OCI-LY7 (cell line): Measurements from ENCODE around the gene IMPA2.

Experiments used
- EZH2phosphoT487 ChIP-seq: fragments of 200-600 bp; sonication (generic); IDR thresholded peaks from 2 replicates; pipeline ENCODE4 v1.6.1; 2018; ENCODE audit warnings: low read depth, borderline replicate concordance, mild to moderate bottlenecking, mixed run types, antibody characterized with exemption, low read length, moderate library complexity, mixed read lengths
- TF ChIP-seq, protein P1 (sequence below): fragments of 200-600 bp; sonication (generic); conservative IDR thresholded peaks from 2 replicates; pipeline ENCODE4 v1.5.1; 2014; ENCODE audit warnings: mild to moderate bottlenecking, antibody characterized with exemption, low read length, moderate library complexity, mixed read lengths

DNA sequence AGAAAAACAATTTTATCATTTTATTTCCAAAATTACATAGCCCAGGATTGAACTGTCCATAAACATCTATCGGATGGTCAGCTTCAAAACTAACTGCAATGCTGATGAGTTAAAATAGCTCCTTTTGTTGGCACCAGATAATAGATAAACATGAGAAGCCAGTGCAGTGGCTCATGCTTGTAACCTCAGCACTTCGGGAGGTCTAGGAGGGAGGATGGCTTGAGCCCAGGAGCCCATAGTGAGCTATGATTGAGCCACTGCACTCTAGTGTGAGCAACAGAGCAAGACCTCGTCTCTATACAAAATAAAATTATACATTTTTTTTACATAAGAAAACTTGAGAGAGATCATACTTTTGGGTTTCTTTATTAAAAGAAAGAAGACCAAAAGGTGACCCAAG lies 34.6 kb upstream of the IMPA2 start:
- TF ChIP-seq, protein P1, sequence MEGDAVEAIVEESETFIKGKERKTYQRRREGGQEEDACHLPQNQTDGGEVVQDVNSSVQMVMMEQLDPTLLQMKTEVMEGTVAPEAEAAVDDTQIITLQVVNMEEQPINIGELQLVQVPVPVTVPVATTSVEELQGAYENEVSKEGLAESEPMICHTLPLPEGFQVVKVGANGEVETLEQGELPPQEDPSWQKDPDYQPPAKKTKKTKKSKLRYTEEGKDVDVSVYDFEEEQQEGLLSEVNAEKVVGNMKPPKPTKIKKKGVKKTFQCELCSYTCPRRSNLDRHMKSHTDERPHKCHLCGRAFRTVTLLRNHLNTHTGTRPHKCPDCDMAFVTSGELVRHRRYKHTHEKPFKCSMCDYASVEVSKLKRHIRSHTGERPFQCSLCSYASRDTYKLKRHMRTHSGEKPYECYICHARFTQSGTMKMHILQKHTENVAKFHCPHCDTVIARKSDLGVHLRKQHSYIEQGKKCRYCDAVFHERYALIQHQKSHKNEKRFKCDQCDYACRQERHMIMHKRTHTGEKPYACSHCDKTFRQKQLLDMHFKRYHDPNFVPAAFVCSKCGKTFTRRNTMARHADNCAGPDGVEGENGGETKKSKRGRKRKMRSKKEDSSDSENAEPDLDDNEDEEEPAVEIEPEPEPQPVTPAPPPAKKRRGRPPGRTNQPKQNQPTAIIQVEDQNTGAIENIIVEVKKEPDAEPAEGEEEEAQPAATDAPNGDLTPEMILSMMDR: no peak
- no peak for TF ChIP-seq EZH2phosphoT487
